Liver (tissue), 3 donors: Measurements from ENCODE around the gene AFTPH.

ENCODE experiments used
- CTCF ChIP-seq: fragments of 150-350 bp; IDR thresholded peaks from 2 replicates; pipeline ENCODE4 v1.5.1; 2017; ENCODE audit warnings: improper control_type of control experiment, low read depth, low read length; ENCODE audit not compliant: missing input control
- REST ChIP-seq: IDR thresholded peaks from 2 replicates; pipeline ENCODE4 v1.6.1; 2016; ENCODE audit warnings: antibody characterized with exemption, mild to moderate bottlenecking
- TAF1 ChIP-seq: conservative IDR thresholded peaks from 2 replicates; pipeline ENCODE4 v1.6.1; 2016; ENCODE audit warnings: antibody characterized with exemption, mild to moderate bottlenecking
- YY1 ChIP-seq: IDR thresholded peaks from 2 replicates; pipeline ENCODE4 v1.6.1; 2016; ENCODE audit warnings: antibody characterized with exemption, mild to moderate bottlenecking
- donor health status: healthy.
- donor health status: healthy.

- TF ChIP-seq YY1 = no peak
- TF ChIP-seq TAF1 = no peak
- no peak for TF ChIP-seq CTCF
- no peak for TF ChIP-seq REST
Observed at GRCh38 chr2:64601034-64601754, 77.1 kb downstream of the AFTPH start.
